ENCODE measurements around the gene NFIX. TPM values are rescaled to one million over a fixed set of nuclear protein-coding genes. Genes with fewer than 3 reads are reported as not detected.

The NFIX gene
- total and polyA plus RNA-seq, 9 of the 15 experiments (the other 6 are each of a cell fraction or from before 2014, with no cell fraction given) = 0.28 to 26.8 (median 5.4) TPM

- TF ChIP-seq CTCF (IDR thresholded peaks at IDR 0.05 in 2 of 3, conservative IDR thresholded peaks at IDR 0.05 in 1 of 3; ENCODE audit: insufficient read depth in 2 of 3, low read depth in 1 of 3, low read length in 3 of 3) (peak; percentile 69 to 78 (median 78); a peak in 5 of 6 replicates), CREB3L1 (IDR thresholded peaks at IDR 0.05; ENCODE audit: borderline replicate concordance, low read depth) (peak; percentile 42; the same call in 1 of the 2 replicates), ZNF639 (CRISPR knock-in tag; conservative IDR thresholded peaks at IDR 0.05 in 1 of 2, IDR thresholded peaks at IDR 0.05 in 1 of 2) (no peak), CEBPB (tag; IDR thresholded peaks at IDR 0.05) (peak; percentile 74), MLLT1 (IDR thresholded peaks at IDR 0.05) (no peak), HSF4 (CRISPR knock-in tag; IDR thresholded peaks at IDR 0.05; ENCODE audit: borderline replicate concordance) (no peak), RAD21 (CRISPR knock-in tag; conservative IDR thresholded peaks at IDR 0.05 in 1 of 2, IDR thresholded peaks at IDR 0.05 in 1 of 2) (peak; percentile 27 to 71; a peak in 3 of 4 replicates)
Observed at GRCh38 chr19:13082192-13083007, 87.1 kb downstream of the NFIX start (continued).
